NCI-H2029 (cell line): ENCODE measurements around the gene SPRR5.

Experiments
- DNase-seq: peaks from one replicate; lab custom pipeline; 2025; lab: John Stamatoyannopoulos, UW

SPRR5 gene

GRCh38 chr1:152946651-152947256 lies at the start of gene SPRR5:
Gene SPRR5 (plus strand): TSS chr1:152947206. CDS start chr1:152948555, 1,349 bp downstream.
- no peak for DNase-seq

- DNase-seq: no peak
These were observed 48.0 kb upstream of the SPRR5 start for GRCh38 chr1:152899027-152899426.

GRCh38 chr1:152899883-152900282 lies 47.1 kb upstream of the SPRR5 start:
- no peak for DNase-seq

GRCh38 chr1:152901631-152902030 lies 45.4 kb upstream of the SPRR5 start:
- no peak for DNase-seq

- no peak for DNase-seq
These were observed 44.4 kb upstream of the SPRR5 start for GRCh38 chr1:152902636-152903035.

- no peak for DNase-seq
These were observed 42.1 kb upstream of the SPRR5 start for GRCh38 chr1:152904688-152905440.

GRCh38 chr1:152906023-152906565 lies 40.9 kb upstream of the SPRR5 start:
- DNase-seq: no peak

- DNase-seq: no peak
These were observed 39.1 kb upstream of the SPRR5 start, which contains the start of gene IVL for GRCh38 chr1:152907686-152908601. Gene IVL (plus strand): TSS chr1:152908546. CDS start chr1:152909798, 1,252 bp downstream.

GRCh38 chr1:152909206-152909605 lies 37.8 kb upstream of the SPRR5 start:
- DNase-seq: no peak

- no peak for DNase-seq
These were observed 34.5 kb upstream of the SPRR5 start for GRCh38 chr1:152912471-152912870.

- DNase-seq: no peak
These were observed 34.1 kb upstream of the SPRR5 start for GRCh38 chr1:152912900-152913299.

- DNase-seq: no peak
These were observed 29.2 kb upstream of the SPRR5 start for GRCh38 chr1:152917794-152918193.

GRCh38 chr1:152919071-152919470 lies 27.9 kb upstream of the SPRR5 start:
- no peak for DNase-seq

- DNase-seq: no peak
These were observed 22.8 kb upstream of the SPRR5 start for GRCh38 chr1:152924191-152924590.

- DNase-seq: no peak
These were observed 20.9 kb upstream of the SPRR5 start for GRCh38 chr1:152926091-152926490.

GRCh38 chr1:152928671-152929070 lies 18.3 kb upstream of the SPRR5 start:
- no peak for DNase-seq

GRCh38 chr1:152932170-152932811 lies 14.7 kb upstream of the SPRR5 start:
- DNase-seq: no peak

GRCh38 chr1:152933196-152933595 lies 13.8 kb upstream of the SPRR5 start:
- DNase-seq: no peak

GRCh38 chr1:152940614-152941013 lies 6.4 kb upstream of the SPRR5 start:
- DNase-seq: no peak

- no peak for DNase-seq
These were observed 5.8 kb upstream of the SPRR5 start for GRCh38 chr1:152941037-152941711.

- no peak for DNase-seq
These were observed 4.8 kb upstream of the SPRR5 start for GRCh38 chr1:152942161-152942560.
